A549 (cell line): Measurements from ENCODE around the gene RIN3. TPM values are rescaled to one million over a fixed set of nuclear protein-coding genes. Genes with fewer than 3 reads are reported as not detected.

ENCODE experiments used
- ATAC-seq, 2 experiments: fragments of 200-7000 bp in 1 of 2; fragments of >200 bp in 1 of 2; cut with Nextera tagmentation in 1 of 2; cut with Tn5 transposase in 1 of 2; 3 replicates each; pipeline versions ENCODE4 v1.8.0 to v1.9.1; 2018 to 2020; ENCODE audit warnings: mild to moderate bottlenecking in 1 of 2, moderate library complexity in 1 of 2
- CTCF ChIA-PET: fragments of 300-600 bp; sonication (Branson Sonifier 250); formaldehyde crosslinking; extraction: SDS; loops from one replicate; lab custom pipeline; 2021; ENCODE audit warnings: antibody characterized with exemption, inconsistent platforms; lab: Yijun Ruan, JAX
- POLR2A ChIA-PET: fragments of 350-600 bp; formaldehyde crosslinking; extraction: SDS; loops from one replicate; lab custom pipeline; 2021; ENCODE audit warnings: antibody characterized with exemption, inconsistent platforms; lab: Yijun Ruan, JAX
- DNase-seq, 2 experiments: peaks; one replicate each; pipeline versions ENCODE4 v3.0.0 to v3.0.0-alpha.2; 2011 to 2016; ENCODE audit warnings: low read depth in 1 of 2, low spot score in 1 of 2
- FAIRE-seq: peaks from 2 replicates; lab custom pipeline; 2011; peaks lifted over from hg19 to GRCh38; lab: Jason Lieb, UNC
- H3K27ac ChIP-seq, 2 experiments: fragments of >200 bp; sonication (Bioruptor Twin); formaldehyde crosslinking; 3 replicates each; pipeline ENCODE4 v1.5.1; 2016 to 2017
- H3K4me1 ChIP-seq: fragments of >200 bp; sonication (Bioruptor Twin); formaldehyde crosslinking; 3 replicates; pipeline ENCODE4 v1.6.1; 2016
- H3K4me2 ChIP-seq: fragments of >200 bp; sonication (Bioruptor Twin); formaldehyde crosslinking; 3 replicates; pipeline ENCODE4 v1.6.1; 2016
- H3K4me3 ChIP-seq: fragments of >200 bp; sonication (Bioruptor Twin); formaldehyde crosslinking; 3 replicates; pipeline ENCODE4 v1.5.1; 2016
- H3K9me3 ChIP-seq: fragments of >200 bp; sonication (Bioruptor Twin); formaldehyde crosslinking; 3 replicates; pipeline ENCODE4 v1.6.1; 2016
- ATOH8 ChIP-seq: fragments of 250-450 bp; sonication (Bioruptor Pico); IDR thresholded peaks from 2 replicates; pipeline ENCODE4 v1.5.0; 2020; ENCODE audit warnings: low read depth, mild to moderate bottlenecking, moderate library complexity
- CEBPB ChIP-seq, 2 experiments: fragments of >200 bp in 1 of 2; sonication (Bioruptor Twin) in 1 of 2; formaldehyde crosslinking in 1 of 2; IDR thresholded peaks; 2 replicates each; pipeline ENCODE4 v1.6.1; 2012 to 2016
- E2F6 ChIP-seq: IDR thresholded peaks from 2 replicates; pipeline ENCODE4 v1.6.1; 2012; ENCODE audit warnings: low read depth, borderline replicate concordance
- EHF ChIP-seq: fragments of 250-450 bp; sonication (Bioruptor Pico); IDR thresholded peaks from 2 replicates; pipeline ENCODE4 v1.5.0; 2020; ENCODE audit warnings: mild to moderate bottlenecking
- EHMT2 ChIP-seq: fragments of 200-600 bp; sonication (generic); IDR thresholded peaks from 2 replicates; pipeline ENCODE4 v1.6.1; 2016; ENCODE audit warnings: antibody characterized with exemption, low read depth, mild to moderate bottlenecking, moderate library complexity
- EP300 ChIP-seq, 2 experiments: fragments of >200 bp; sonication (Bioruptor Twin); formaldehyde crosslinking; IDR thresholded peaks; 2 replicates in 1 of 2; 3 replicates in 1 of 2; pipeline ENCODE4 v1.6.1; 2016 to 2017
- FOSL2 ChIP-seq, 2 experiments: fragments of 450-650 bp in 1 of 2; fragments of >200 bp in 1 of 2; sonication (Bioruptor Twin) in 1 of 2; formaldehyde crosslinking; IDR thresholded peaks; 2 replicates each; pipeline versions ENCODE4 v1.5.0 to v1.6.1; 2016 to 2020; ENCODE audit warnings: mild to moderate bottlenecking in 1 of 2, moderate library complexity in 1 of 2
- FOXS1 ChIP-seq: fragments of 250-450 bp; sonication (Bioruptor Pico); IDR thresholded peaks from 2 replicates; pipeline ENCODE4 v1.5.0; 2020; ENCODE audit warnings: mild to moderate bottlenecking, moderate library complexity
- GATA3 ChIP-seq: IDR thresholded peaks from 2 replicates; pipeline ENCODE4 v1.6.1; 2012; ENCODE audit warnings: borderline replicate concordance
- HMGXB4 ChIP-seq: fragments of 250-450 bp; sonication (Bioruptor Pico); IDR thresholded peaks from 2 replicates; pipeline ENCODE4 v1.5.0; 2021; ENCODE audit warnings: mild to moderate bottlenecking, moderate library complexity, borderline replicate concordance
- HOXA7 ChIP-seq: fragments of 250-450 bp; sonication (Bioruptor Pico); IDR thresholded peaks from 2 replicates; pipeline ENCODE4 v1.5.0; 2020; ENCODE audit warnings: mild to moderate bottlenecking, moderate library complexity
- HOXB5 ChIP-seq: fragments of 250-450 bp; sonication (Bioruptor Pico); IDR thresholded peaks from 2 replicates; pipeline ENCODE4 v1.5.0; 2020; ENCODE audit warnings: mild to moderate bottlenecking, moderate library complexity
- JUN ChIP-seq, 2 experiments: fragments of >200 bp; sonication (Bioruptor Twin); formaldehyde crosslinking; IDR thresholded peaks; 2 replicates in 1 of 2; 3 replicates in 1 of 2; pipeline ENCODE4 v1.6.1; 2016 to 2017
- JUNB ChIP-seq: fragments of >200 bp; sonication (Bioruptor Twin); formaldehyde crosslinking; IDR thresholded peaks from 2 replicates; pipeline ENCODE4 v1.6.1; 2016
- KDM1A ChIP-seq: fragments of 200-600 bp; sonication (generic); IDR thresholded peaks from 2 replicates; pipeline ENCODE4 v1.6.1; 2016; ENCODE audit warnings: low read depth, mild to moderate bottlenecking
- KDM5A ChIP-seq: fragments of 200-600 bp; sonication (generic); IDR thresholded peaks from 2 replicates; pipeline ENCODE4 v1.6.1; 2016; ENCODE audit warnings: antibody characterized with exemption, mild to moderate bottlenecking
- MAFK ChIP-seq: fragments of 450-650 bp; IDR thresholded peaks from 2 replicates; pipeline ENCODE4 v1.6.1; 2014; ENCODE audit not compliant: partially characterized antibody
- NFE2L2 ChIP-seq: fragments of 150-350 bp; conservative IDR thresholded peaks from 2 replicates; pipeline ENCODE4 v1.6.1; 2014; ENCODE audit warnings: low read length
- NPAS2 ChIP-seq: fragments of 250-450 bp; sonication (Bioruptor Pico); IDR thresholded peaks from 2 replicates; pipeline ENCODE4 v1.8.0; 2022; ENCODE audit warnings: mild to moderate bottlenecking, moderate library complexity, borderline replicate concordance
- PBX3 ChIP-seq: IDR thresholded peaks from 2 replicates; pipeline ENCODE4 v1.6.1; 2012
- POLR2A ChIP-seq: IDR thresholded peaks from 2 replicates; pipeline ENCODE4 v1.6.1; 2012; ENCODE audit warnings: mild to moderate bottlenecking, low read length
- RAD21 ChIP-seq, 2 experiments: fragments of >200 bp in 1 of 2; sonication (Bioruptor Twin) in 1 of 2; formaldehyde crosslinking in 1 of 2; IDR thresholded peaks in 1 of 2; conservative IDR thresholded peaks in 1 of 2; 2 replicates in 1 of 2; 3 replicates in 1 of 2; pipeline ENCODE4 v1.6.1; 2012 to 2018; ENCODE audit warnings: inconsistent platforms in 1 of 2
- RFX5 ChIP-seq: fragments of 450-650 bp; IDR thresholded peaks from 2 replicates; pipeline ENCODE4 v1.7.1; 2014; ENCODE audit warnings: antibody characterized with exemption, mild to moderate bottlenecking, moderate library complexity
- RNF2 ChIP-seq: fragments of 200-600 bp; sonication (generic); IDR thresholded peaks from 2 replicates; pipeline ENCODE4 v1.6.1; 2016; ENCODE audit warnings: low read depth, mild to moderate bottlenecking, antibody characterized with exemption, moderate library complexity, borderline replicate concordance
- SMC3 ChIP-seq: fragments of >200 bp; sonication (Bioruptor Twin); formaldehyde crosslinking; IDR thresholded peaks from 3 replicates; pipeline ENCODE4 v1.6.1; 2018; ENCODE audit warnings: inconsistent platforms
- SREBF2 ChIP-seq: fragments of 450-650 bp; IDR thresholded peaks from 2 replicates; pipeline ENCODE4 v1.6.1; 2014; ENCODE audit warnings: mild to moderate bottlenecking, moderate library complexity
- TP53 ChIP-seq: fragments of 250-450 bp; sonication (Bioruptor Pico); IDR thresholded peaks from 2 replicates; pipeline ENCODE4 v1.5.0; 2021; ENCODE audit warnings: mild to moderate bottlenecking, moderate library complexity
- ZFP36 ChIP-seq: fragments of 450-650 bp; IDR thresholded peaks from 2 replicates; pipeline ENCODE4 v1.6.1; 2014; ENCODE audit warnings: borderline replicate concordance; ENCODE audit not compliant: partially characterized antibody
- ZNF302 ChIP-seq: fragments of 250-450 bp; sonication (Bioruptor Pico); IDR thresholded peaks from 2 replicates; pipeline ENCODE4 v1.9.0; 2021; ENCODE audit warnings: inconsistent platforms, mild to moderate bottlenecking, moderate library complexity
- WGBS: methylation state at CpG from one replicate; pipeline ENCODE4 v1.1.6; 2017; ENCODE audit errors: missing lambda C conversion rate; 5-methylcytosine and 5-hydroxymethylcytosine counted together
- polyA minus RNA-seq: library from RNA; depleted of rRNA, polyadenylated mRNA; stranded (reverse); fragments of >200 nt; gene quantifications from 2 replicates; pipeline ENCODE4 v1.2.3, GENCODE V29; 2011; rRNA and poly(A)+ RNA removed
- polyA plus RNA-seq, 4 experiments: library from polyadenylated mRNA; depleted of rRNA in 3 of 4; stranded (reverse); fragments of >200 nt; fragmentation: RNase III in 1 of 4; extraction: RNeasy Plus Mini Kit Qiagen cat#74134 plus additional on column Dnase treatment in 1 of 4; gene quantifications; 2 replicates in 3 of 4; 3 replicates in 1 of 4; pipeline ENCODE4 v1.2.3, GENCODE V29; 2011 to 2017
- TF ChIP-seq, protein P1 (sequence below): fragments of >200 bp; sonication (Bioruptor Twin); formaldehyde crosslinking; IDR thresholded peaks from 3 replicates; pipeline ENCODE4 v1.6.1; 2016

RIN3 gene, protein sequence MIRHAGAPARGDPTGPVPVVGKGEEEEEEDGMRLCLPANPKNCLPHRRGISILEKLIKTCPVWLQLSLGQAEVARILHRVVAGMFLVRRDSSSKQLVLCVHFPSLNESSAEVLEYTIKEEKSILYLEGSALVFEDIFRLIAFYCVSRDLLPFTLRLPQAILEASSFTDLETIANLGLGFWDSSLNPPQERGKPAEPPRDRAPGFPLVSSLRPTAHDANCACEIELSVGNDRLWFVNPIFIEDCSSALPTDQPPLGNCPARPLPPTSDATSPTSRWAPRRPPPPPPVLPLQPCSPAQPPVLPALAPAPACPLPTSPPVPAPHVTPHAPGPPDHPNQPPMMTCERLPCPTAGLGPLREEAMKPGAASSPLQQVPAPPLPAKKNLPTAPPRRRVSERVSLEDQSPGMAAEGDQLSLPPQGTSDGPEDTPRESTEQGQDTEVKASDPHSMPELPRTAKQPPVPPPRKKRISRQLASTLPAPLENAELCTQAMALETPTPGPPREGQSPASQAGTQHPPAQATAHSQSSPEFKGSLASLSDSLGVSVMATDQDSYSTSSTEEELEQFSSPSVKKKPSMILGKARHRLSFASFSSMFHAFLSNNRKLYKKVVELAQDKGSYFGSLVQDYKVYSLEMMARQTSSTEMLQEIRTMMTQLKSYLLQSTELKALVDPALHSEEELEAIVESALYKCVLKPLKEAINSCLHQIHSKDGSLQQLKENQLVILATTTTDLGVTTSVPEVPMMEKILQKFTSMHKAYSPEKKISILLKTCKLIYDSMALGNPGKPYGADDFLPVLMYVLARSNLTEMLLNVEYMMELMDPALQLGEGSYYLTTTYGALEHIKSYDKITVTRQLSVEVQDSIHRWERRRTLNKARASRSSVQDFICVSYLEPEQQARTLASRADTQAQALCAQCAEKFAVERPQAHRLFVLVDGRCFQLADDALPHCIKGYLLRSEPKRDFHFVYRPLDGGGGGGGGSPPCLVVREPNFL
- 5.6 and 8.1 TPM in 2 replicates for polyA plus RNA-seq (2011; rRNA removed)
- polyA plus RNA-seq (2012; cell fraction: cytosol; rRNA removed) = 10.2 and 14.2 TPM in 2 replicates
- 14.1 and 18.1 TPM in 2 replicates for polyA plus RNA-seq (2012; cell fraction: nucleus; rRNA removed)
- 14.5 to 17.6 TPM (median 15.7 TPM) in 3 replicates for polyA plus RNA-seq (2017; fragmentation: RNase III; extraction: RNeasy Plus Mini Kit Qiagen cat#74134 plus additional on column Dnase treatment)
- polyA minus RNA-seq = 12.7 and 15.4 TPM in 2 replicates

DNA sequence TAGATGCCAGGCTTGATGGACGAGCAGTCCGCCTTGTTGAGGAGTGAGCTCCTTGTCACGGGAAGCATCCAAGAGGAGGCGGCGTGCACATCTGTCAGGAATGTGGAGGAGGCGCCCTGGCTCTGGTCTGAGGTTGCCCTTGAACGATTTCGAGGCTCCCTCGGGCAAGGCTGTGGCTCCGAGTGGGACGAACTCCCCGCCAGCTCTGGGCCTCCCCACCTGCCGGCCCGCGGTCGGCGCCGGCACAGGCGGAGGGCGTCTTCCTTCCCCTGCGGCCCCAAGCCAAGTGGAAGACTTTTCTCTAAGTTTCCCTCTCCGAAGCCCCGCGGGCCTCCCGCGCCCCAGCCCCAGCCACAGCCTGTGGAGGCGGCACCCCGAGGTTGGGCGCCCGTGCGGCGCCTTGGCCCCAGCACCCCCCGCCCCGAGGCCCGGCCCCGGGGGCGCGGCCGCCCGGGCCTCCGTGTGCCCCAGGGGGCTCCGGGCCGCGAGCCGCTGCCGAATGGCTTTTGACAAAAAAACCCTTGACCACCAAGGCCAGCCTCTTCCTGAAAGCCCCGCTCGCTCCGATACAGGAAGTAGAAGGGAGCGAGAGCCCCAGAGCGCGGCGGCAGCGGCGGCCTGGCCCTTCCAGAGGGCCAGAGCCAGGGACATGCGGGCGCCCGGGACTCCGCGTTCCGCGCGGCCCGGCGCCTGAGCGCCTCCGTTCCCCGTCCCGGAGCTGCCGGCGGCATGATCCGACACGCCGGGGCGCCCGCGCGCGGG, at the start of gene RIN3:
TSS of gene RIN3 (plus strand) at position 578 of the 762 bp plus-strand sequence. CDS start at position 730, 152 bp downstream.
- CTCF ChIA-PET = interaction anchor here (0.6 to 1.1 kb wide), 3 partner anchors 16 to 88 kb away, joined by 3 read pairs; no protein-coding TSS in a partner anchor
- peaks cover 37% of the 10 kb centered on the region for H3K4me1 ChIP-seq
- no peaks in the 10 kb centered on the region for H3K9me3 ChIP-seq
- no peak for FAIRE-seq
- peak; percentile 69 to 70 for ATAC-seq
- WGBS = 10% methylated on average over 44 of the region's 79 CpGs
- POLR2A ChIA-PET = interaction anchor here (0.6 kb wide), 2 partner anchors 24 to 41 kb away, joined by 3 to 4 read pairs; no protein-coding TSS in a partner anchor
- peak within 1 kb of the TSS; percentile 98 to 99 for H3K27ac ChIP-seq
- peak within 1 kb of the TSS; percentile 92 for H3K4me2 ChIP-seq
- H3K4me3 ChIP-seq = peak within 1 kb of the TSS; percentile 84
- DNase-seq = peak; percentile 46 to 59
- no peak for TF ChIP-seq JUNB
- TF ChIP-seq EHMT2 = no peak
- no peak for TF ChIP-seq E2F6
- TF ChIP-seq RNF2 = no peak
- no peak for TF ChIP-seq MAFK
- no peak for TF ChIP-seq HOXB5 (CRISPR knock-in tag)
- TF ChIP-seq ZNF302 (CRISPR knock-in tag) = no peak
- TF ChIP-seq HOXA7 (CRISPR knock-in tag) = no peak
- no peak for TF ChIP-seq NPAS2 (CRISPR knock-in tag)
- TF ChIP-seq TP53 (CRISPR knock-in tag) = no peak
- no peak for TF ChIP-seq GATA3
- TF ChIP-seq, protein P1, sequence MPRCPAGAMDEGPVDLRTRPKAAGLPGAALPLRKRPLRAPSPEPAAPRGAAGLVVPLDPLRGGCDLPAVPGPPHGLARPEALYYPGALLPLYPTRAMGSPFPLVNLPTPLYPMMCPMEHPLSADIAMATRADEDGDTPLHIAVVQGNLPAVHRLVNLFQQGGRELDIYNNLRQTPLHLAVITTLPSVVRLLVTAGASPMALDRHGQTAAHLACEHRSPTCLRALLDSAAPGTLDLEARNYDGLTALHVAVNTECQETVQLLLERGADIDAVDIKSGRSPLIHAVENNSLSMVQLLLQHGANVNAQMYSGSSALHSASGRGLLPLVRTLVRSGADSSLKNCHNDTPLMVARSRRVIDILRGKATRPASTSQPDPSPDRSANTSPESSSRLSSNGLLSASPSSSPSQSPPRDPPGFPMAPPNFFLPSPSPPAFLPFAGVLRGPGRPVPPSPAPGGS = peak; percentile 34; the same call in 1 of the 3 replicates
- TF ChIP-seq HMGXB4 (CRISPR knock-in tag) = no peak
- TF ChIP-seq POLR2A = peak; percentile 0; the same call in 1 of the 2 replicates
- TF ChIP-seq RFX5 = no peak
- no peak for TF ChIP-seq FOXS1 (CRISPR knock-in tag)
- no peak for TF ChIP-seq KDM5A
- no peak for TF ChIP-seq CEBPB (IDR thresholded peaks at IDR 0.05)
- TF ChIP-seq ZFP36 = peak; percentile 81
- TF ChIP-seq JUN (IDR thresholded peaks at IDR 0.05) = peak in 1 of 2 experiments; percentile 39; a peak in 1 of 5 replicates
- TF ChIP-seq KDM1A = peak; percentile 89
- TF ChIP-seq SREBF2 = no peak
- TF ChIP-seq SMC3 = no peak
- no peak for TF ChIP-seq EP300 (IDR thresholded peaks at IDR 0.05)
- no peak for TF ChIP-seq FOSL2 (IDR thresholded peaks at IDR 0.05)
- no peak for TF ChIP-seq FOSL2 (CRISPR knock-in tag; IDR thresholded peaks at IDR 0.05)
- no peak for TF ChIP-seq EHF (CRISPR knock-in tag)
- no peak for TF ChIP-seq NFE2L2
- no peak for TF ChIP-seq PBX3
- TF ChIP-seq ATOH8 (CRISPR knock-in tag) = no peak
- TF ChIP-seq RAD21 (conservative IDR thresholded peaks at IDR 0.05 in 1 of 2, IDR thresholded peaks at IDR 0.05 in 1 of 2) = 0 out of 5 replicates have a peak, but pooled peaks of 1 of the 2 experiments have one; percentile 0
